Activated naive CD8-positive, alpha-beta T cell treated with anti-CD3 and anti-CD28 coated beads, Interleukin-2, amount 50 U/mL, for 24 hours (primary cell): ENCODE data around the gene CDK6.
A peak's percentile ranks its signal among the peaks of the same experiment; 100 is the strongest.

Experiments
- ATAC-seq: fragments of 150-1000 bp; cut with Tn5 transposase; one replicate; pipeline ENCODE4 v1.10.0; 2021
- DNase-seq: peaks from one replicate; pipeline ENCODE4 v3.0.0; 2021
- H3K27ac Mint-ChIP-seq: one replicate; pipeline ENCODE4 v1.8.0; 2021; ENCODE audit warnings: mild to moderate bottlenecking, mixed read lengths
- H3K27me3 Mint-ChIP-seq: one replicate; pipeline ENCODE4 v1.8.0; 2021; ENCODE audit warnings: mixed read lengths
- H3K36me3 Mint-ChIP-seq: one replicate; pipeline ENCODE4 v1.8.0; 2021; ENCODE audit warnings: low read depth, mixed read lengths
- H3K4me1 Mint-ChIP-seq: one replicate; pipeline ENCODE4 v1.8.0; 2021; ENCODE audit warnings: mixed read lengths
- H3K4me3 Mint-ChIP-seq: one replicate; pipeline ENCODE4 v1.8.0; 2021; ENCODE audit warnings: mild to moderate bottlenecking, moderate library complexity, mixed read lengths
- H3K9me3 Mint-ChIP-seq: one replicate; pipeline ENCODE4 v1.8.0; 2021; ENCODE audit warnings: mixed read lengths

The CDK6 gene

GRCh38 chr7:92586403-92586802 is 250.0 kb downstream of the CDK6 start:
- peak overlapping the region; percentile 40 for H3K4me3 Mint-ChIP-seq
- H3K4me1 Mint-ChIP-seq = peaks cover 69% of the 10 kb centered on the region
- ATAC-seq = no peak

GRCh38 chr7:92584953-92585352 is 251.4 kb downstream of the CDK6 start:
- ATAC-seq (no peak), DNase-seq (no peak)
- peaks cover 57% of the 10 kb centered on the region for H3K36me3 Mint-ChIP-seq
- peaks cover 3% of the 10 kb centered on the region for H3K9me3 Mint-ChIP-seq
- peaks cover 64% of the 10 kb centered on the region for H3K4me1 Mint-ChIP-seq
- H3K27me3 Mint-ChIP-seq = no peaks in the 10 kb centered on the region
- H3K4me3 Mint-ChIP-seq = no peak overlapping the region
- peak overlapping the region; percentile 50 for H3K27ac Mint-ChIP-seq

More at GRCh38 chr7:92586403-92586802, 250.0 kb downstream of the CDK6 start:
- DNase-seq = no peak
- H3K36me3 Mint-ChIP-seq = peaks cover 51% of the 10 kb centered on the region
- H3K9me3 Mint-ChIP-seq = peaks cover 3% of the 10 kb centered on the region
- H3K27ac Mint-ChIP-seq = peak overlapping the region; percentile 50
- H3K27me3 Mint-ChIP-seq = no peaks in the 10 kb centered on the region

- no peak overlapping the region for H3K4me3 Mint-ChIP-seq
- ATAC-seq (no peak), DNase-seq (no peak)
- H3K27me3 Mint-ChIP-seq = no peaks in the 10 kb centered on the region
- H3K36me3 Mint-ChIP-seq = peaks cover 61% of the 10 kb centered on the region
- H3K4me1 Mint-ChIP-seq = peaks cover 46% of the 10 kb centered on the region
- H3K27ac Mint-ChIP-seq = no peak overlapping the region
- H3K9me3 Mint-ChIP-seq = peaks cover 3% of the 10 kb centered on the region
Measured at GRCh38 chr7:92582948-92583347, 253.4 kb downstream of the CDK6 start.

GRCh38 chr7:92576296-92576695 is 260.1 kb downstream of the CDK6 start:
- Mint-ChIP-seq H3K27ac (no peak overlapping the region), H3K4me1 (peaks cover 3% of the 10 kb centered on the region), H3K36me3 (peaks cover 57% of the 10 kb centered on the region), H3K27me3 (no peaks in the 10 kb centered on the region), H3K4me3 (no peak overlapping the region), H3K9me3 (no peaks in the 10 kb centered on the region)
- ATAC-seq = no peak
- no peak for DNase-seq

GRCh38 chr7:92569137-92569536 is 267.2 kb downstream of the CDK6 start:
- H3K27ac Mint-ChIP-seq = no peak overlapping the region
- H3K9me3 Mint-ChIP-seq = no peaks in the 10 kb centered on the region
- peaks cover 3% of the 10 kb centered on the region for H3K4me1 Mint-ChIP-seq
- no peak for ATAC-seq
- DNase-seq = no peak
- H3K36me3 Mint-ChIP-seq = peaks cover 41% of the 10 kb centered on the region
- H3K27me3 Mint-ChIP-seq = no peaks in the 10 kb centered on the region
- no peak overlapping the region for H3K4me3 Mint-ChIP-seq

- DNase-seq = no peak
Measured at GRCh38 chr7:92567460-92567859, 268.9 kb downstream of the CDK6 start.

GRCh38 chr7:92563345-92563744 is 273.0 kb downstream of the CDK6 start:
- no peak for DNase-seq
- Mint-ChIP-seq H3K4me1 (no peaks in the 10 kb centered on the region), H3K27me3 (no peaks in the 10 kb centered on the region), H3K4me3 (no peak overlapping the region), H3K27ac (no peak overlapping the region), H3K9me3 (no peaks in the 10 kb centered on the region), H3K36me3 (peaks cover 36% of the 10 kb centered on the region)
- no peak for ATAC-seq

More at GRCh38 chr7:92567460-92567859, 268.9 kb downstream of the CDK6 start:
- Mint-ChIP-seq H3K27me3 (no peaks in the 10 kb centered on the region), H3K27ac (no peak overlapping the region), H3K4me1 (peaks cover 2% of the 10 kb centered on the region), H3K36me3 (peaks cover 47% of the 10 kb centered on the region), H3K4me3 (no peak overlapping the region), H3K9me3 (no peaks in the 10 kb centered on the region)
- no peak for ATAC-seq

- no peak overlapping the region for H3K27ac Mint-ChIP-seq
- H3K36me3 Mint-ChIP-seq = peaks cover 24% of the 10 kb centered on the region
- no peak for ATAC-seq
- DNase-seq = no peak
- H3K9me3 Mint-ChIP-seq = no peaks in the 10 kb centered on the region
- H3K4me1 Mint-ChIP-seq = no peaks in the 10 kb centered on the region
- no peaks in the 10 kb centered on the region for H3K27me3 Mint-ChIP-seq
- H3K4me3 Mint-ChIP-seq = no peak overlapping the region
Measured at GRCh38 chr7:92560602-92561001, 275.8 kb downstream of the CDK6 start.

GRCh38 chr7:92557808-92558362 is 278.5 kb downstream of the CDK6 start:
- H3K4me3 Mint-ChIP-seq = no peak overlapping the region
- peaks cover 11% of the 10 kb centered on the region for H3K36me3 Mint-ChIP-seq
- DNase-seq (no peak), ATAC-seq (no peak)
- H3K4me1 Mint-ChIP-seq = no peaks in the 10 kb centered on the region
- no peaks in the 10 kb centered on the region for H3K27me3 Mint-ChIP-seq
- H3K27ac Mint-ChIP-seq = no peak overlapping the region
- H3K9me3 Mint-ChIP-seq = no peaks in the 10 kb centered on the region

- Mint-ChIP-seq H3K27me3 (no peaks in the 10 kb centered on the region), H3K9me3 (no peaks in the 10 kb centered on the region), H3K36me3 (peaks cover 10% of the 10 kb centered on the region), H3K4me1 (no peaks in the 10 kb centered on the region), H3K27ac (no peak overlapping the region), H3K4me3 (no peak overlapping the region)
- DNase-seq = no peak
- no peak for ATAC-seq
Measured at GRCh38 chr7:92557249-92557648, 279.1 kb downstream of the CDK6 start.
